ENCODE data around the gene LYZL1.

- no peak for TF ChIP-seq POLR2AphosphoS5 (IDR thresholded peaks at IDR 0.05; ENCODE audit: low read depth, low read length)
- no peak for TF ChIP-seq POLR2A (IDR thresholded peaks at IDR 0.05; ENCODE audit: low read depth, low read length)
- TF ChIP-seq TAF1 (IDR thresholded peaks at IDR 0.05; ENCODE audit: borderline replicate concordance, low read depth, low read length) = no peak
These were observed 68.1 kb downstream of the LYZL1 start for GRCh38 chr10:29356931-29357330.
